ENCODE data around the gene CTDP1.
A peak's percentile ranks its signal among the peaks of the same experiment; 100 is the strongest.

The CTDP1 gene

DNA sequence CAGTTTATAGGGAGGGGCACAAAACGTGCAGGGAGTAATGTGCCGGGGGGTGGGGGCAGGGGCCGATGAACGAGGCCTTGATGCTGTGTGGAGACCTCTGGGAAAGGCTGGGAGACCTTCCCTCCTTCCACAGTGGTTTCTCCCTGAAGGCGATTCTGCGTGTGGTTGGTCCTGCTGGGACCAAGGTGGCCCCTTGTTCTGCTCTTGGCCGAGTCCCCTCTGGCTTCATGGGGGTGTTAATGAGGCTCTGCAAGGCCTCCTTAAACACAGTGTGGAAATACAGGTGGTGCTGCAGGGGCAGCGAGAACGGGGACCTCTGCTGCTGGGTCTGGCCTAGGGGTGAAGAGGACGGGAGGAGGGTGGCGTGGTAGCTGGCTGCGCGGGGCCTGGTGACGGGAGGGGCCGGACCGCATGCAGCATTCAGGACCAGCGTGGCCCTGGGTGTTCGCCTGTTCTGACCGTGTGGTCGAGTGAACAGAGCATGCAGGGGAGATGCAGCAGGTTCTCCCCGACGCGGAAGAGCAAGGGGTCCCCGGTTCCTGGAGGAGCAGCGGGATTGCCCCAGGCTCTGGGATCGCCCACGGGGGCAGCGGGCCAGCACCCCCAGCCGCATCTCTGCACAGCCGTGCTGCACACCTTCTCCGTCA lies 76.0 kb downstream of the CTDP1 start:
- no peak for DNase-seq

DNA sequence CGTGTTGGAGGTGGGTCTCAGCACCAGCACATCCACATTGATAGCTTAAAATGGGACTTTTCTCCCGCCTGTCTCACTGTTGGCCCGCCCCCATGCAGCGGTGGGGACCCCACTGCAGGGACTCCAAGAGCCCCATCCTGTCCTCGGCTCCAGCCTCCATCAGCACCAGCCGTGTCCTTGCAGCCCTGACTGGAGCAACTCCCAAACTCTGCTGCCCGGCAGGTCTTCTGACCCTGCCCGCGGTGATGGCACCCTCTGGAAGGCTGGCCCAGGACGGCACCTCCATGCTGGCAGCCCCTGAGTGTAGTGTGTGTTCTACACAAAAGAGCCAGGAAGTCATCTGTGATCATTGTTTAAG lies 76.5 kb downstream of the CTDP1 start:
- no peak for DNase-seq

DNA sequence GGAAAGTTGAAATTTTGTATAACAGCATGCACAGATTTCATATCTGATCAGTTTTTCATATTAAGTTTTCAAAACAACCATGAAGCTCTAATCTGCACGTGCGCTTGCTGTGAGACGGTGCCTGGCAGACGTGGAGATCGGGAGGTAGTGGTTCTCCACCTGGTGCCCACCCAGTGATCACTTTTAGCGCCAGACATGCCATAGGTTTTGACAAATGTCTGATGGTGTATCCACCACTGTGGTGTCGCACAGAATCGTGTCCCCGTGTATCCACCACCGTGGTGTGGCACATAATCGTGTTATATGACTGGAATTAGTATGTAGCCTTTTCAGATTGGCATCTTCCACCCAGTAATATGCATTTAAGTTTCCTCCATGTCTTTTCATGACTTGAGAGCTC lies 77.2 kb downstream of the CTDP1 start:
- DNase-seq = no peak

DNA sequence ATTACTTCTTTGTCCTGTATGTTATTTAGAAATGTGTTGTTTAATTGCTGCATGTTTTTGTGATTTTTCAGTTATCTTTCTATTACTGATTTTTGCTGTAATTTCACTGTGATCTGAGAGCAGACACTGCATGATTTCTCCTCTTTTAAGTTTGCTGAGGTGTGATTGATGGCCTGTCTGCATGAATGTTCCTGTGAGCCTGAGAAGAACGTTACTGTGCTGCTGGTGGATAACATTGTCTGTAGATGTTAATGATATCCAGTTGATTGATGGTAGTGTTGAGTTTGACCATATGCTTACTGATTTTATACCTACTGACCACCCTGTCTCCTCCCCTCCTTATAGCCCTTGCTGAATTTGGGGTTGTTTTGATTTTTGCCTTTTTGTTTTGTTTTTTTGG lies 80.7 kb downstream of the CTDP1 start:
- no peak for DNase-seq

DNA sequence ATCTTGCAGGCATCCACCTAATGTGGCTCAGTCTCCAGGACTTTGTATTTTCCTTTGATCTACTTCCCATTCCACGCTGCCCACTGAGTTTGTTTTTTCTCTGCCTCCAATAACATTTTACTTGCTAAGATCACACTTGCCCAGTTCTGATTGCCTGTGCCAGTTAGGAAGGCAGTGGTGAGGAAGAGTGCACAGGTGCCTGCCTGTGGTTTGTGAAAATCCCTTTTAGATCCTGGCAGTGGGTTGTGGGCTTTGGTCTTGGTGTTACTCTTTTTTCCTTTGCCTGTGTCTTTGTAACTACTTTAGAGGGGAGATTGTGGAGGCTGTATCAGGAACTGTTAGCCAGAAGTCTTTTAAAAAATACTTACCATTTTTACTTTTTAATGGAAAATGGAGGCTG lies 81.3 kb downstream of the CTDP1 start:
- DNase-seq = no peak

DNA sequence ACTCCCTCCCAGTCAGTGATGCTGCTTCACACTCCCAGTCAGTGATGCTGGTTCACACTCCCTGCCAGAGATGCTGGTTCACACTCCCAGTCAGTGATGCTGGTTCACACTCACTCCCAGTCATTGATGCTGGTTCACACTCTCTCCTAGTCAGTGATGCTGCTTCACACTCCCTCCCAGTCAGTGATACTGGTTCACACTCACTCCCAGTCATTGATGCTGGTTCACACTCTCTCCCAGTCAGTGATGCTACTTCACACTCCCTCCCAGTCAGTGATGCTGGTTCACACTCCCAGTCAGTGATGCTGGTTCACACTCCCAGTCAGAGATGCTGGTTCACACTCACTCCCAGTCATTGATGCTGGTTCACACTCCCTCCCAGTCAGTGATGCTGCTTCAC lies 83.8 kb downstream of the CTDP1 start:
- DNase-seq = no peak

DNA sequence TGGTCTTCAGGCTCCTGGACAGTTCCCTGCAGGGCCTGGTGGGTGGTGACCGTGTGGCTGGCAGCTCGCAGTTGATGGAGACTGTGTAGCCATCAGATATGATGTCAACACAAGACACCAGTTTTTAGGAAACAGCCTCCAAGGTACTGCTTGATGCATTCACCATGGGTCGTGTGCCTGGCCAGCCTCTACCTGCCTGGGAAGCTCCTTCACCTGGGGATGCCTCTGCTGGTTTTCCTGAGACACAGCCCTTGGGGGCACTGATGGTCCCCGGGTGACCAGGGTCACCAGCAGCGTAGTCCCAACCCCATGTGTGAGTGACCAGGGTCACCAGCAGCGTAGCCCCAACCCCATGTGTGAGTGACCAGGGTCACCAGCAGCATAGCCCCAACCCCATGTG lies 84.5 kb downstream of the CTDP1 start:
- no peak for DNase-seq

DNA sequence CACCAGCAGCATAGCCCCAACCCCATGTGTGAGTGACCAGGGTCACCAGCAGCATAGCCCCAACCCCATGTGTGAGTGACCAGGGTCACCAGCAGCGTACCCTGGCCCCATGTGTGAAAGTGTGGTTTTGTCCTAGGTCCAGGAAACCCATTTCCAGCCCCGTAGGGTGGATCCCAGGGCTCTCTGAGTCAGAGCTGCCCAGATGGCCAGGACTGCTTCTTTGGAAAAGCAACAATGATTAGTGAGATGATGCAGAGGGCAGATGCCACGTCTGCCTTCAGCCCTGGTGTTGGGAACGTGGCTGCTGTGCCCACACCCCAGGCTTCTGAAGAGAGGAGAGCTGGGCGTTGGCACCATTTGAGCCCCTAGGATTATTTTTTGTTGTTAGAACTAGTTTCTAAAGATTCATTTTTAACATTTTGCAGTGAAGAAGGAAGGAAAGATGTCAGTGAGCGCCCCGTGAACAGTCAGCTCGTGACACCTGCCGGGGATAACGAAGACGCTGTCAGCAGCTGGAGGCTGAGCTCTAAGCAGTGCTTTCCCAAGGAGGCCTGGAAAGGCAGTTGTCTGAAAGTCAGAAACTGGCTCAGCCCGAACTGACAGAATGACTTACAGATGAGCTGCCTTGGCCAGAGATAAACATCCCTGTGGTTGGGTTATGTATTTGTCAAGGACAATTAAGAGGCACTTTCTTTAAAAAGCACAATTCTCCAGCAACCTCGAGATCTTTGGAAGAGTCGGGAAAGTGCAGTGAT lies 86.1 kb downstream of the CTDP1 start:
- peak in 6 of 56 donors; percentile 10 to 39 (median 35) for DNase-seq

DNA sequence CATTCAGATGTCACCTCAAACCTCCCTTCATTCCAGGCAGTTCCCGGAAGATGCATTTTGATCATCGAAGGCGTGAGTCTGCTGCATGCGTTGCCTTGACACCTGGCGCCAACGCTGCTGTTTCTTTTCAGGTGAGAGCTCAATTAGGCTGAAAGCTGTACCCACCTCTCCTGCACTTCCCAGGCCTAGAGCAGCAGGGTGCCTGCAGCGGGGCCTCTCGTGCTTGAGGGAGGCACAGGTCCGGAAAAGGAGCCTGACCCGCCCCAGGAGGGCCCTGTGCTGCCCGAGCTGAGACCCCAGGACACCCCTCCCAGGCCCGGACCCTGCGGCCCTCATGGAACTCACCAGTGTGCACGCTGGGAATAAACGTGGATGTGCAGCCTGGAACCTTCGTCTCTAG lies 86.7 kb downstream of the CTDP1 start:
- DNase-seq = peak in 22 of 56 donors; percentile 12 to 71 (median 34)

DNA sequence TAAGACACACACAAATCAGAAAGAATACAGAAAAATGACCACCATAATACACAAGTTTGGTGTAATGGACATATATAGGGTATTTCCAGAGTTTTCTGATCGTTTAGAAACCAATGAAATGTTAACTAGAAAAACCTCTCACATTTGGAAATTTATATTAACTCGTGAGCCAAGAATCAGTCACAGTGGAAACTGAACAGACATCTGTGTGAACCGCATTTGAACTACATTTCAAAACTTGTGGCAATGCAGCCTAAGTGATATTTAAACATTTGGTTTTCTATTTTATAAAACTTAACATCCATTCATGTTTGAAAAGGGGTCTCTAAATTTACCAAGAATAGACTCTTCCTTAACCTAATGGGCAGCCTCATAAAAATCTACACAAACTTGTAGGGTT lies 89.1 kb downstream of the CTDP1 start:
- no peak for DNase-seq

DNA sequence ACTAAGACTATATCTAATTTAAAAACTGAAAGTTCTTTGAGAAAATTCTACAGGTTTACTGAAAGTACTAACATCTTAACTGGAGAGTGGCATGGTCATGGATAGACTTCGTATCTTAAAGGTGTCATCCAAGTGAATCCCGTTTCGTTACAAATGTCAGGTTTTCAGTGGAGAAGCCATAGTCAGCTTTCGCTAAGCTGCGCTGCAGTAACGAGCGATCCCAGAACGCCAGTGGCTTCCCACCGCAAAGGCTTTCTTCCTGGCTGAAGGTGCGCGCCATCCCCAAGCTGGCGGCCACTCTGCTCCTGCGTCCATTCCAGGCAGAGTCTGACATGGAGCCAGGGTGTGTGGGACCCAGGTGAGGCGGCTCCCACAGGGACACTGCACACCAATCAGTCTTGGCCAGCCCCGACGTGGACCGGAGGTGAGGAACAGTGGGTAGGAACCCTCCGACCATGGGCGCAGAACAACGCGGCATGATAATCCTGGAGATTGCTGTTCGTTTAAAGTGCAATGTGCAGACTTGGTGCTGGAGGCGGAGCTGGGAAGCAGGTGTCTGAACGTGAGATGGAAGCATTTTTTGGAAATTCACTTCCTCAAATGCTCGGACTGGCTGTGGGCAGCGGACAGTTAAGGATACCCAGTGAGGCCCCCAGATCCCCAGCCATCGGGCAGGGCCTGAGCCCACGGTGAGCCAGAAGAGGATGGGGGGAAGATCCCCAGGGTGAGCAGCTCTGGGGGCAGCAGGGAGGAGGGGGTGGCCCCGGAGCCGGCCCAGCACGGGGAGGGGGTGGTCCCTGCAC lies 90.3 kb downstream of the CTDP1 start:
- no peak for DNase-seq

DNA sequence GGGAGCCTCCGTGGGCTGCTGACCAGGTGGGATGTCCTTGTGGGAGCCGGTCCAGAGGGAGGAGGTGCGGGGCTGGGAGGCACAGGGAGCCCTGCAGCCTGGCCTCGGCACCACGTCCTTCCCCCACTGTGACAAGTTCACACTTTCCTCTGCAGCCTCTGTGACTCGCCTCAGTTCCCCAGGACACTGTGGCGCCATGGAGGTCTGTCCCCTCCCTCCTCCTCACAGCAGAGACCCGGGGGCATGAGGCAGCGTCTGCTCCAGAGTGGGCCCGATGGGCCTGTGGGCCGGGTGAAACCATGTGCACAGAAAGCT lies 90.9 kb downstream of the CTDP1 start:
- DNase-seq = no peak

DNA sequence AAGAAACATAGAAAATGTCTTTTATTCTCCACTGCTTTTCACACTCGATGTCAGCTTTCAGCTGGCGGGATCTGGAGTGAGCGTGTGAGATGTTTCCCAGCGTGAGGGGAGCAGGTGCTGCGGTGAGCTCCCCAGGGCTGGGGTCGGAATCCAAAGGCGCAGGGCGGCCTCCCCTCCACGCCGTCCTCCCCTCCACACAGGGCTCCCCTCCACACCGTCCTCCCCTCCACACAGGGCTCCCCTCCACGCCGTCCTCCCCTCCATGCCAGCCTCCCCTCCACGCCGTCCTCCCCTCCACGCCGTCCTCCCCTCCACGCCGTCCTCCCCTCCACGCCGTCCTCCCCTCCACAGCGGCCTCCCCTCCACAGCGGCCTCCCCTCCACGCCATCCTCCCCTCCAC lies 91.2 kb downstream of the CTDP1 start:
- no peak for DNase-seq

DNA sequence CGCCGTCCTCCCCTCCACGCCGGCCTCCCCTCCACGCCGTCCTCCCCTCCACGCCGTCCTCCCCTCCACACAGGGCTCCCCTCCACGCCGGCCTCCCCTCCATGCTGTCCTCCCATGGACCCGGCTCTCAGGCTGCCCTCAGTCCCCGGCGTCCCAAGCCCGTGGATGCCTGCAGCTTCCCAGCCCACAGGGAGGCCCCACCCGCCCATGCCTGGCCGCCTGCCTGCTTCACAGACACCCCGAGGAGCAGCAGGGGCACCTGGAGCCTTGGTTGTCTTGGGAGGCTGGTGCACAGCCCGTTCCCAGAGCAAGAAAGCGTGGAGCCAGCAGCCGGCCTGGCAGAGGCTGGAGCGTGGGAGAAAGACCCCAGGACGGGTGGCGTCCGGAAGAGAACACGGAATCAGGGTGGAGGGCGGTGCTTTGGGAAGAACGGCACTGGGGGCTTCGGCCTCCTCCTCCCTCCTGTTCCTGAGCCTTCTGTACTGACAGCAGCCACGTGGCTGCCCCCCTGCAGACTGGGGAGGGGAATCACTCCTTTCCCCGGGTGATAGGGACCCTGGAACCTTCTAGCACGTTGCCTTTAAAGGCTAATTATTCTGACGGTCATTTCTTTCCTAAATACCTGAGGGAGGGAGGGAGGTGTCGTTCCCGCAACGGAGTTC lies 92.0 kb downstream of the CTDP1 start:
- no peak for DNase-seq

DNA sequence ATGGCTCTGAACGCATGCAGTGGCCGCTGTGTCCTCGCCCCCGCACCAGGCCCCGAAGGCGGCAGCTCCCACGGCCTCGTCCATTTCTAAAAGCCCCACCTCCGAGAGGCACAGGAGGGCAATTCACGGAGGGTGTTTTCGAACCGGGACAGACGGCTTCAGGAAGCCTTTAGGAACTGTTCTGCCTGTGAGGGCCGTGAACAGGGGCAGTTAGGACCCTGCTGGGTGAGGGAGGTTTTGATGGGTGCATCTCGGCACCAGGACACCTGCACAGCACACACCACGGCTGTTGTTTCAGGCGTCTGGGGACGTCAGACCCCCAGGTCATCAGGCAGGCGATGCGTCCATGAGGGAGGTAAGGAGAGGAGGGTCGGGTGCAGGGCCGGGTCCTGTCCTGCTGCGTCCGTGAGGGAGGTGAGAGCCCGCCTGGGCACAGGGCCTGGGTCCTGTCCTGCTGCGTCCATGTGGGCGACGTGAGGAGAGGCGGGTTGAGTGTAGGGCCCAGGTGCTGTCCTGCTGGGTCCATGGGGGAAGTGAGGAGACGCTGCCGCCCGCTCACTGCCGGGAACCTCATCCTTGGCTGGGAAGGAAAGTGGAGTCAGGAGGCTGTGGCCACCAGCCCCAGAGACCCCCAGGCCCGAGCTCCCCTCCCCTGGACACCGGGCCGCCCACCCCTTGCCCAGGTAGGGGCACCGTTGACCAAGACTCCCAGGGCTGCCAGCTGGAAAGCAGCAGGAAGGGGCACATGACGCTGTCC lies 92.7 kb downstream of the CTDP1 start:
- no peak for DNase-seq

DNA sequence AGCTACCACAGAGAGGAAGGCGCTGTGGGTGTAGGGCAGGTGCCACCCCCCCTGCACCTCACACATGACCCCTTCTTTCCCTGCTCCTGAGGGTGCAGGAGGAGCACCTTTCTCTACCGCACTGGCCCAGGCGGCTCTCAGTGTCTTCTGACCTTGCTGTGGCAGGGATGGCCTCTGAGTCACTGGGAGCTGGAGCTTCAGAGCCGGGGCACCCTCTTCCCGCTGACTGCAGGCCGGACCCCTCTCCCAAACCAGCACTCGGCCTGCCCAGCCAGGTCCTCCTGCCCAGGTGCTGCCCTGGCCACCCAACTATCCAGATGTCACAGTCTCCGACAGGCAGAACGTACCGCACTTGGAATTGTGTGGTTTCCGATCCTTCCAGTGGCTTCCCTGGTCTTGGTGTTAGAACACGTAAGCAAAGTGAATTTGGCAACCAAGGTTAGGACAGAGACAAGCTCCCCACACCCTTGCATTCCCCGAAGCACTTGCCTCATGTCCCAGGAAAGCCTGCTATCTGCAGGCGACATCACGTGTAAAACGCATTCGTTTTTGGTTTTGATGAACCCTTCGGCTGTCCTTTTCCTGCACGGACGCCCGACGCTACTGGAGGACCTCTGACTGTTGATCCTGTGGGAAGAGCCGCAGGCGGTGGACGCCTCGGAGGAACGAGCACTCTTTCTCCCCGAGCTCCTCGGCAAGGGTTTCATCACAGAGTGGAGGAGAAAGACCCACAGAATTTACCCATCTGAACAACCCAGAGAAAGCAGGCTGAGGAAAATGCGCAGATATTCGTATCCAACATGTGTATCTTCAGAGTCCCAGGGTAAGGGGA lies 93.5 kb downstream of the CTDP1 start:
- no peak for DNase-seq

DNA sequence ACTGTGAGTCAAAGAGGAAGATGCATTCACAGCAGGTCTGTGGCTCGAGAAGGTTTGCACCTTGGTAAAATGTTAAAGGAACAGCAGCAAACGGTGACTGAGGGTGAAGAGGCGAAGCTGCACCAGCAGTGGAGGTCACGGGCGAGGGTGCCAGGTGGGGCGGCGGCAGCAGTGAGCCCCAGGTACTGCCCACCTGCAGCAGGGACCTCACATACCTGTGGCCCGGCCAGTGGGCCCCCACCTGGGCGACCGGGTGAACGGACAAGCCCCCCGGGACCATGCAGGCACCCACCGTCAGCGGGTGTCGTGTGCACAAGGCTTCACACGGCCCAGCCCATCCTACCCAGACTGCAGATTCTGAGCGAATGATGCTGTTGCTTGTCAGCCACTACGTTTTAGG lies 94.5 kb downstream of the CTDP1 start:
- DNase-seq = no peak

DNA sequence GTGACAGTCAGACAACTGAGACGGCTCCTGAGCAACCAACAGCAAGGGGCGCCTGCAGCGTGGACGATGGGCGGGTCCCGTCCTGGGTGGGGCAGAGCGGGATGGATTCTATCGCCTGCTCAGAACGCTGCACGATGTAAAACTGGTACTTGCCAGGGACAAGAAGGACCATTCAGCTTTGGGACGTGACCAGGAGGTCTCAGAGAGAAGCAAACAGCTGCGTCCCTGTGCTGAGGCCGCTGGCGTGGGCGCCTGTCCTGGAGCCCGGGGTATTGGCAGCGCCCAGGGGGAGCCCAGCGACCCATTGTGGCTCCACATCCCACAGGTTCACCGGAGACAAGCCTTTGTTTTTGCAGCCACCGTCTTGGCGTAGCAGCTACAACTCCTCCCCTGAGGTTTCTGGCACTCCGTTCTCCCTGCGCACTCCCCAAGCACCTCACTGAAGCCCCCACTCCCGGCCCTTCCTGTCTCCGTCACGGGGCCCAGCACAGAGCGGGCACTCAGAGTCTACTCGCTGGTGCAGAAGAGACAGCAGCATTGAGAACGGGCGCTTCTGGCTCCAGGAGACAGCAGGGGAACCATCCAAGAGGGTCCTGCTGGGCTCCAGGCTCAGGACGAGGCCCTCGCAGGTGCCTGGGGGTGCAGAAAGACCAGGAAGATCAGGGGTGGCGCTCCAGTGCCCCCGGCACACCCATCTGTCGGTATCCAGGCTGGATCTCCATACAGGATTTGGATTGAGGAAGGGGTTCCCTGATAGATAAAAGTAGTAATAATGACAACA lies 96.0 kb downstream of the CTDP1 start:
- no peak for DNase-seq

DNA sequence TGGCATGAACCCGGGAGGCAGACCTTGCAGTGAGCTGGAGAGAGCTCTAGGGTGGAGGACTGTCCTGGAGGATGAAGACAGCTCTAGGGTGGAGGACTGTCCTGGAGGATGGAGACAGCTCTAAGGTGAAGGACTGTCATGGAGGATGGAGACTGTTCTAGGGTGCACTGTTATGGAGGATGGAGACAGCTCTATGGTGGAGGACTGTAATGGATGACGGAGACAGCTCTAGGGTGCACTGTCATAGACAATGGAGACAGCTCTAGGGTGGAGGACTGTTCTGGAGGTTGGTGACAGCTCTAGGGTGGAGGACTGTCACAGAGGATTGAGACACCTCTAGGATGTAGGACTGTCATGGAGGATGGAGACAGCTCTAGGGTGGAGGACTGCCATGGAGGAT lies 97.1 kb downstream of the CTDP1 start:
- DNase-seq = no peak

Measured in nucleus accumbens (tissue), 56 donors.